SKM-1 (cell line): ENCODE measurements around the gene PPP1R2B.
"Not testable (repeated sequence)": the region's sequence is repeated elsewhere in the genome, so short reads cannot be mapped to it uniquely, and the experiment has no call there.

ENCODE experiments used
- DNase-seq: peaks from one replicate; lab custom pipeline; 2025; ENCODE audit not compliant: unreplicated experiment; lab: John Stamatoyannopoulos, UW

The PPP1R2B gene

DNA sequence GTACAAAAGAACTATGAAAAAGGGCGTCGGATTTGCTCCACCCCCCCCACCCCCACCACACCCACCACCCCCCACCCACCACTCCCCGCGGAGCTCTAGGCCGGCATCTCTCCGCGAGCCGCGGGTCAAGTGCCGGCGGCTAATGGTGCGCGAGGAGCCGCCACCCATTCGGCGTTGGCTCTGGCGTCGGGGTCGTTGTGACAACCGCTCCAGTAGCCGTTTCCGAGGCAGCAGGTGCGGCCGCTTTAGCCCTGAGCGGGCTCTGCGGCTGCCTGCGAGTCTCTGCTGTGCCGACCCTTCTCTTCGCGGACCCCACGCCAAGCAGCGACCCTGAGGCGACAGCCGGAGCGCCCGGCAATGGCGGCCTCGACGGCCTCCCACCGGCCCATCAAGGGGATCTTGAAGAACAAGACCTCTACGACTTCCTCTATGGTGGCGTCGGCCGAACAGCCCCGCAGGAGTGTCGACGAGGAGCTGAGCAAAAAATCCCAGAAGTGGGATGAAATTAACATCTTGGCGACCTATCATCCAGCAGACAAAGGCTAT, at the start of gene PPP1R2B:
PPP1R2B (plus strand) TSS at position 90 of the 546 bp plus-strand sequence; CDS start at position 358, 268 bp downstream.
- no peak for DNase-seq

DNA sequence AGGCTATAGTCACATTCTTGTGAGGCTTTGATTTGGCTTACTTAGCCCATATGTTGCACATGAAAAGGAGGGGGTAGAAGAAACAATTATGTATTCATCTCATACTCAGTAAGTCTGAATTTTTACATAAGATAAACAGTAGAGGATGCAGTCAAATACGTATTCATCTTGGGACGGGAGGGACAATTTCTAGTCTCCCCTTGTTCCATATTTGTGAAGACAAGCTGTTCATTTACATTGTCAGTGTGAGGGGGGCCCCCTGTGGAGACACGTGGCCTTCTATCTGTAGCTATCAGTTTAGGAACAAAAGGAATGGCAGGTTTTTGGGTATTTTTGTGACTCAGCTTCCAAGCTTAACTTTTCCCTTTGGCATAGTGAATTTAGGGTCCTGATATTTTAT, 49.2 kb upstream of the PPP1R2B start:
- DNase-seq: no peak

DNA sequence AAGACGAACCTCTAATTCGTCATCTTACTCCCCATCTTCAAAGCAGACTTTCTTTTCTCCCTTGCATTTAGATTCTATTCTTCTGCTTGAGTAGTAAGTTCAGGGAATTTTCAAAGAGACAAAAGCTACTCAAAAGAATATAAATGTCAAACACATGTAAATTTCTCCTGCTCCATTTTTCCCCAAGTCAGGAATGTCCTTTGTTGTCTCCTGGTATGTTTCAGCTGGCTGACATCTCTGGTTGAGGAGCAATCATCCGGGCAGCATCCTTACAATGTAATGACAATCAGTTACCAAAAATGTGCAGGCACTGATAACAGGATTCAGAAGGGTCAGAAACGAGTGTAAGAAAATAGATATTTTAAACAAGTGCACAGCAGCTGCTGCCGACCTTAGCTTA, 47.6 kb upstream of the PPP1R2B start:
- no peak for DNase-seq

DNA sequence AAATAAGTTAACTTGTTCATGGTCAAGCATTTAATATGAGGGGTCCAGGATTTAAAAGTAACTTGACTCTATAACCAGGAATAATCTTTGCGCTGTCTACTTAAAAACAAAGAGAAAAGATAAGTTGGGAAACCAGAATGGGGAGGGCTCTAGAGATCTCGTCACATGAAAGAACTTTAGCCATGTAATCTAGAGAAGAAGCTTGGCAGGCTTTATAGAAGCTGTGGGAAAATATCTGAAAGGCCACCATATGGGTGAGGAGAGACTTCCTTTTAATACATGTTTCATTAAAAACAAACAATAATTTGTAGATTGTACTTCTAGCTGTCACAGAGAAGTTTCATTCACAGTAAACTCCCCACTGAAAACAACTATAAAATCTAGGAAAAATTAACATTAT, 46.7 kb upstream of the PPP1R2B start:
- DNase-seq: no peak

DNA sequence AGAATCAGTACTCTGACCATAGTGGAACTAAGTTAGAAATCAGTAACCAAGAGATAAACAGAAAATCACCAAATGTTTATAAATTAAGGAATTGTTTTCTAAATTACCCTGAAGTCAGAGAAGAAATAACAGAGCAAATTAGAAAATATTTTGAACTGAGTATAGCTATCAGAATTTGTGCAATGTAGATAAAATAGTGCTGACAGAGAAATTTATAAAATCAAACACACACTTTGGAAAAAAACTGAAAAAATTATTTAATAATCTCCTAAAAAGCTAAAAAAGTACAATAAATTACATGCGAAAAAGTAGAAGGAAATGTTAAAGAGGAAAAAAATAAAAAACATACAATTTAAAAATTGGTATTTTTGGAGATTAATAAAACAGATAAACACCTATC, 37.1 kb upstream of the PPP1R2B start:
- DNase-seq: no peak

DNA sequence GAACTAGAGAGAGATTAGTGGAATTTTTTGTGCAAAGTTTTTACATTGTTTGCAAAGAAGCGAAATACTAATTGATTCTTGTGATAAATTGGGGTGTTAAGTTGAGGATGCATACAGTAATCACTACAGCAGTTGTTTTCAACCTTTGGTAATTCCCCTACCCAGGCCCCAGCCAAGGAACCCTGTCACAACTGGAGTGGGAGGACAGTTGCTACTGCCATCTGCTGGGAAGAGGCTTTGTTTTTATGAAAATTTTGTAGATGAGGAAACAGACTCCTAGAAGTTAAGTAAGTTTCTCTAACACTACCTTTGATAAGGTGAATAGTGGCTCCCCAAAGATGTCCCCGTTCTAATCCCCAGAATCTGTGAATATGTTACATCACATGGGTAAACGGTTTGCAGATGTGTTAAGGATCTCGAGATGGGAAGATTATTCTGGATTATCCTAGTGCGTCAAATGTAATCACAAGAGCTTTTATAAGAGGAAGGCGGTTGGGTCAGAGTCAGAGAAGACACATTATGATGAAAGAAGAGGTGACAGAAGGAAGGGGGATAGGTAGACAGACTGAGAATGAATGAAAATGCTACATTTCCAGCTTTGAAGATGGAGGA, 34.0 kb upstream of the PPP1R2B start:
- DNase-seq: peak; percentile 28

DNA sequence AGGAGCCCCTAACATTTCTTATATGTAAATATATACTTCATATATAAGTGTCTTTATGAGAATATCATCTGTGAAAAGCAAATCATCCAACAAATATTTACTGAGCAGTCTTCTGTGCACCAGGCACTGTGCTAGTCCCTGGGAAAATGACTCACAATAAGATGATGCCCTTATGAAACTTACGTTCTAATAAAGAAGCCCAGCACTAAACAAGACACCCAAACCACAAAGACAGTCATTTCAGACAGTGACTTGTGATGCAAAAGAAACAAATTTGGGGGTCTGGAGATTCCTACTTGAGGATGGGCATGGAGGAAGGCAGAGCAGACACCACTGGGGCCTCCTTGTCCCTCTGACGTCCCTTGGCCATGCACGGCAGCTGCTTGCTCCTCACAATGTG, 30.6 kb upstream of the PPP1R2B start:
- no peak for DNase-seq

DNA sequence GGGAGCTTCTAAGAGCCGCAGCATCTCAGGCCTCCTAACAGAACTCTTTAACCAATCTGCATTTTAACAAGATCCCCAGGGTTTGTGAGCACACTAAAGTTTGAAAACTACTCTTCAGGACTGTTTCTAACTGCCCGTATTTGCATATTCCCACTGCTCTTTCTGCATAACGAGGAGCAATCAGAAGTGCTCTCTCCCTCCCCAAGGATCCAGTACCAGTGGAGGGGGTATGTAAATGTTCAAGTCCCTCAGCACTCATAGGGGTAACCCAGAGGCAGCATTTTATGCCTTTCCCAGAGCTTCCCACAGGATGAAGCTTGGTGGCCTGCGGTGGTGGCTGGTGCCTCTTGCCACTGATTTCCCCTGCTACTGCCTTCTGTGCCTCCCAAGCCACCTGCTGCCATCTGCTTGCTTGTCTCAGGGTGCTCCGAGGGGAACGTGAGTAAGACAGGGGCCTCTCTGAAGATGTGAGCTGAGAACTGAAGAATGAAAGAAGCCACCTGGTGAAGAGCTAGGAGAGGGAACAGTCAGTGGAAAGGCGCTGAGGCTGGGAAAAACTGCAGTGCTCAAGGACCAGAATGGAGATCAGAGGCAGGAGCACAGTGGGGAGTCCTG, 30.0 kb upstream of the PPP1R2B start:
- no peak for DNase-seq

DNA sequence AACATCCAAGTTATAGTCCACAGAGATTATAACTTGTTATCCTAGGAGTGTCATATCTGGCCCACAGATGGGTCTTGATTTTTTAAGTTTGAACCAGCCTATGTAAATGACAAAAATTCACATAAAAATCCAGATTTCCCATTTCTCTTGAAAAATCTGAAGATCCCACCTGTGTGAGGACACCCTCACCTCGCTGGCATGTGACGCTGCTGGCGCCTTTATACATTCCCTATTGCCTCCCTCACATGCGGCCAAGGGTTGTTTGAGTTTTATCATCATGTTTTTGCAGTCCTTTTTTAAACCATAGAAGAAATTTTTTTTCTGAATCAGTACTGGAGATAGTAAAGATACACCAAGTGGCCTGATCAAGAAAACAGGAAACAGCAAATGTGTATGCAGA, 25.9 kb upstream of the PPP1R2B start:
- no peak for DNase-seq

DNA sequence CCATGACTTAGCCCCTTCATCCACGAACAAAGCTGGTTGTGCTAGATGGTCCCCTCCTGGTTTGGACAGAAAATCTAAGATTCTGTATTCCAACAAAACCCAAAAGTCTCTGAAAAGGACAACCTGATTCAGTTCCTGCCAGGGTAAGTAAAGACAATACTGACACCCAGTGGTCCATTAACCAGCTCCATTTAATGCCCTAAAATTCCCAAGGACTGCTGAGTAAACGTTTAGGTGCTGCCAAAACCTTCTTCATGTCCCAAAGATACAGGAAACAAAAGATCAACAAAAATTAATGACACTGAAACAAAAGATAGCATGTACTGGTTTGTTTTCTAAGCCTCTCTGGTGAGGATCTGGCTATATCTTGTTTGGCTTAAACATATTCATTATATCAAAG, 25.3 kb upstream of the PPP1R2B start:
- no peak for DNase-seq

DNA sequence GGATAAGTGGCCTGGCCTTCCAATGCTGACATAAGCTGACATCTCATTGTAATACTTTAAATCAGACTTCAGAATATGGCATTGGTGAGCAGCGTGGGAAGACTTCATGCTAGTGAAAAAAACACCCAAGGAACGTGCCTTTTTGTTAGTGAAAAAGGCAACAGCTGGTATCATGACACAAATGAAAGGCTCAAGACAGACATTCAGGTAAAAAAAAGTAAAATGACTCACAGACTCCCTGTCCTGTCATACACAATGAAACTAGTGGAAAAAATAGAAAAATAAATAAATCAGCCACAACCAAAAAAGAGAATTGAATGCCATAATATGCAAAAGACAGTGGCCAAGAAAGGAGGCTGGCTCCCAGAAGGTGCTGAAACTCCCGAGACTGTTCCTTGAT, 24.4 kb upstream of the PPP1R2B start:
- no peak for DNase-seq

DNA sequence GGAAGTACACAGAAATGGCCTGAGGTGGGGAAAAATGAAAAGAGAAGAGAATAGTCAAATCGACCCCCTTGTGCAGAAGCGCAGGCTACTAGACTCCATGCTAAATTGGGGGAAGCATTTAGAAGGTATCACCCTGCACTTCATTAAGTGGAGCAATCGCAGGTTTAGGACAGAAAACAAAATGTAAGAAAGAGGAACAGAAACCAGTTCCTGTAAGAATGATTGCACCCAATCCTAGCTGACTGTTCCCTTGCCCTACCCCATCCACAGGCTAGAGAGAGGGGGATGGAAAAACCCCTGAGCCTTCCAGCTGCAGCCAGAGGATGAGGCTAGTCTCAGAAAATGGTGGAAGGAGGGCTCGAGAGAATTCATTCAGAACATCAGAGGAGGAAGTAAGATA, 23.9 kb upstream of the PPP1R2B start:
- peak; percentile 18 for DNase-seq

DNA sequence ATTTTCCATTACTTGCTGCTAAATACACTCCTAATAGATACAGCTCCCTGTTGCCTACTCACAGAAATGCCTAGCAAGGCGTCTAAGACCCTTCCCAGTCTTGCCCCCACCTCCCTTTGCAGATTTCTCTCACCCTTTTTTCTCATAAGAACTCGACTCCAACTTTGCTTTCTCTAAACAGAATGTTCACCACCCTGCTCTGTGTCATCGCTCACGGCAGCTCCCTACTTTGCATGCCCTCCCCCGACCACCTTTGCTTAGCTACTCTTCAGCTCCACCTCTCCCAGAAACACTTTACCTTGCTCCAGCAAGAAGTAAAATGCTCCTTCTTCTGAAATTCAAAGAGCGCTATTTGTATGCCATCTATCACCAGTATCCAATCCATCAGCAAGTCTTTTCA, 15.2 kb upstream of the PPP1R2B start:
- no peak for DNase-seq

DNA sequence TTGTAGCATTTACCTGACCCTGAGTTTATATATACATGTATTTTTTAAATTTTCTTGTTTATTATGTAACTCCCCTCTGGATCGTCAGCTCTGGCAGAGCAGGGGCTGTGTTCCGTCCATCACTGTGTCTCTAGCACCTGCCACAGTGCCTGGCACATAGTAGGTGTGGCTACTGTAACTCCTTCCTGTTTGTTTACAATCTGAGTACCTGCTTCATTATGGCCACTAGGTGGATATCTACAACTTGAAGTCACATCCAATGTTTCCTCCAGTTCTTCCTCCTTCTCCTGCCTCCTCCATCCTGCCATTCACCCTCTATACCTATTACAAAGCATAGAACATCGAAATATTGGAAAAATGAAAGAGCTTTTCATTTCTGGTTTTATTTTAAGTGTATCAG, 14.2 kb upstream of the PPP1R2B start:
- no peak for DNase-seq

DNA sequence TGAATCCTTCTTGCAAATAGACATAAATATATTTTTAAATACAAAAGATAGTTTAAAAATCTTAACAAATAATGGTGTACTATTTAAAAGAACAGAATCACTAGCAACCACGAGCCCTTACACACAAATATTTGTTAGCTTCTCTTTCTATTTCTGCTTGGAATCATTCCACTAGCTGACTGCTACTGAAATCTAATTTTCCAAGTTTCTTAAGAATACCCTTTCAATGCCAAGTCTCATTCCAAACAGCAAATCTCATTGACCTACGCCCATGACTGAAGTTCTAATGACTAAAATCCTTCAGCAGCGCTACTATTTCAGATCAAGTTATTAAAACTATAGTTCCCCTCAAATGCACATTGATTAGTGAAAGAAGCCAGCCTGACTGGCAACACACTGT, 13.2 kb upstream of the PPP1R2B start:
- no peak for DNase-seq

DNA sequence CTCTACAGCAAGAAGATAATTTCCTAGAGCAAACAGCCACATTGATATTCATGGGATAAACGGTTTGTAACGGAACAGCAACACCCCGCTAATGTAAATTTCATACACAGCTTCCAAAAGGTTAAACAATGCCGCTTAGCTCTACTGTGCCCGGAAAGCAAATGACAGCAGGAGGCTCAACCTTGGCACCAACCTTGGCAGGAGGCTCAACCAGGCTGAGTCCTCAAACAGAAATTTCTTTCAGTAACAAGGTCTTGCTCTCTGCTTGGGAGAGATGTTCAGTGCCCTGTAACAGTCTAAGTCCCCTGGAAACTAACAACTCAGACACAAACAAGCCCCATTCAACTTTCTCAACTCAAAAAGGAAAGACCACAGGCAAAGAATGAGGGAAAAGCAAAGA, 11.1 kb upstream of the PPP1R2B start:
- no peak for DNase-seq

DNA sequence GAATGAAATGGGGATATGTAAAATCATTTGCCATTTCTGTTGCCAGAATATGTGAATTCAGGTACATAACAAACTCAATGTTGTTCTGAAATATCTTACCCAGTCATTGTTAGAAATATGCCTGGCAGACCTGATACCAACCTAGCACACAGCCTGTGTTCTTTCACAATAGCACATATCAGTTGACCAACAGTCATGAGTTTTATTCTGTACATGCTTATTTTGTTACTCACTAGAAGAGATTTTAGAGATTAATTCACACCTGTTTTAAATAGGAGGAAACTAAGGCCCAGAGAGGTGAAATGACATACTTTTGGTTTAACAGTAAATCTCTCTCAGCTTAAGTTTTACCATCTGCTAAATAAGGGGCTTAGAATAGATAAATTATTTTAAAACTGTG, 8.4 kb upstream of the PPP1R2B start:
- DNase-seq: no peak

DNA sequence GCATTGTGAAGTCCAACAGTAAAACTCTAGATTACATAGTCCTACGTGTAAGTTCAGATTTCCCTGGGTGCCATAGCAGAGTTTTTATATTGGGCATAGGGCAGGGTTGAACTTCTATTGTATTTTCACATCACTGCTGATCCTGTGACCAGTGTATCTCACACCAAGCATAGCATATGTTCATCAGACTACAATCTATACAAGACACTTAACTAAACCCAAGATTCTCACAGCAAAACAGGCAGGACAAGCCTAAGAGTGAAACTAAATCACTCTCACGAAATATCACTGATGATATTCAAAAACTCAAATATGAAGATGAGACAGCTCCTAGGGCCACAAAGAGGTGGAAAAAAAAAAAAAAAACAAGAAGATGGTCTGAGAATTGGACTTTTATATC, 3.2 kb upstream of the PPP1R2B start:
- no peak for DNase-seq

DNA sequence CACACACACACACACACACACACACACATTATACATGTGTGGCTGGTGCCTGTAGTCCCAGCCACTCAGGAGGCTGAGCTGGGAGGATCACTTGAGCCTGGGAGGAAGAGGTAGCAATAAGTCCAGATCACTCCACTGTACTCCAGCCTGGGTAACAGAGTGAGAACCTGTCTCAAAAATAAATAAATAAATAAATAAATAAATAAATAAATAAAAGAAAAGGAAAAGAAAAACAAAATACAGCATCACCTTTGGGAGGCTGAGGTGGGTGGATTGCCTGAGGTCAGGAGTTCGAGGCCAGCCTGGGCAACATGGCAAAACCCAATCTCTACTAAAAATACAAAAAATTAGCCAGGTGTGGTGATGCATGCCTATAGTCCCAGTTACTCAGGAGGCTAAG, 1.6 kb upstream of the PPP1R2B start:
- not testable (repeated sequence) for DNase-seq

DNA sequence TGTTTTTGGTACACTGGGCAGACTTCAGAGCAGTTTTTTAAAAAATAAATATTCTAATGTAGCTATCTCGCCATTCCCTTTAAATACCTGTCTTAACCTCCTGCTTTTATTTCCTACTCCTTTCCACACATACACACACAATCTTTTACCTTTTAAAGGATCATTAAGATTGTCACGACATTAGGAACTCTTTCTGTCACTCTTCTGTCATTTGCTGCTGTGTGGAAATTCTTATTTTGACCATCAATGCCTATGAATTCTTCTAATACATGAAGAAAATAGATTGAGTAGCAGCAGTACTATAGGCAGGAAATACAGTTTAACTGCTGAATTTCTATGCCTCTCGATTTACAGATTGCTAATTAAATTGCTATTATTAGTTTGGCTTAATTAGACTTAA, 1.8 kb downstream of the PPP1R2B start:
- no peak for DNase-seq

DNA sequence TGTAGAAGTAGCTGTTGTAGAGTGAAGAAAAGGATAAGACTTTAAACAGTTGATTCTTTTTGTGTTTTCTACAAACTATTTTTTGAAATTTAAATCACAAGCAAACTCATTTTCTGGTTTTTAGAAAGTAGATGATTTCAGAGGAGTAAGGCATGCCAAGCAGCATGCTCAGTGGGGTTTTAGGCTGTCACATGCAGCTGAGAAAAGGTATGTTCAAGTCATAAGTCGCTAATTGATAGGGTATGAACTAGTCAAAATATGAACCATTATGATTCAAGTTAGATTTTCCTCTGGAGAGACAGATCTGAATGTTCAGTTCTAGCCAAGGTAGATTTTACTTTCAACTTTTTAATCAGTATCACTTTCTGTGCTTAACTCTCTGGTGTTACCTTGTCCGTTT, 3.0 kb downstream of the PPP1R2B start:
- DNase-seq: not testable (repeated sequence)

DNA sequence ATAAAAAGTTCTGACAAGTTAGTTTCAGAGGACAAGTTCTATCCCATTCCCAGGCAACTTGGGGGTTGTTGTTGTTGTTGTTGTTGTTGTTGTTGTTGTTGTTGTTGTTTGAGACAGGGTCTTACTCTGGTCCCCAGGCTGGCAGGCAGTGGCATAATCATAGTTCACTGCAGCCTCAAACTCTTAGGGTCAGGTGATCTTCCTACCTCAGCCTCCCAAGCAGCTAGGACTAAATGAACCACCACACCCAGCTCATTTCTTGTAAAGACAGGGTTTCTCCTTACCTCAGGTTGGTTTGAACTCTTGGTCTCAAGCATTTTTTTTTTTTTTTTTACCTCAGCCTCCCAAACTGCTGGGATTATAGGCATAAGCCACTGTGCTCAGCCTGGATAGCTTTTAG, 15.3 kb downstream of the PPP1R2B start:
- no peak for DNase-seq

DNA sequence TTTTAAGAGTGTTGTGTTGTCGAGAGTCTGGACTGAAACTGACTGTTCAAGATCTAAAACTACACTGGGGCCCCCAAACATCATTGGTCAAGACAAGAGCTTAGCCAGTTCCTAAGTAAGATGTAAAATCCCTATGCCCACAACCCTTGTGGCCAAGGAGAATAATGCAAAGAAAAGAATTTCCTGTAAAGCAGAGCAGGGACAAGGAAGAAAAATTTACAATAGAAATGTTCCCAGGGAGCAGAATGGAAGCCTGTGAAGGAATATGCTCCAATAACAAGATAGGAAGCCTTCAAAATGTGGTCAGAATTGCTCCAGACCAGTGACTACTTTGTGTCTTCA, 20.4 kb downstream of the PPP1R2B start:
- DNase-seq: no peak
